Measurements from ENCODE around the gene SLC9A9. TPM values are rescaled to one million over a fixed set of nuclear protein-coding genes. Genes with fewer than 3 reads are reported as not detected.

Gene SLC9A9
- total RNA-seq, 4 donors from 2014 or later: 15.1 to 41.1 (median 20.7) TPM

DNA sequence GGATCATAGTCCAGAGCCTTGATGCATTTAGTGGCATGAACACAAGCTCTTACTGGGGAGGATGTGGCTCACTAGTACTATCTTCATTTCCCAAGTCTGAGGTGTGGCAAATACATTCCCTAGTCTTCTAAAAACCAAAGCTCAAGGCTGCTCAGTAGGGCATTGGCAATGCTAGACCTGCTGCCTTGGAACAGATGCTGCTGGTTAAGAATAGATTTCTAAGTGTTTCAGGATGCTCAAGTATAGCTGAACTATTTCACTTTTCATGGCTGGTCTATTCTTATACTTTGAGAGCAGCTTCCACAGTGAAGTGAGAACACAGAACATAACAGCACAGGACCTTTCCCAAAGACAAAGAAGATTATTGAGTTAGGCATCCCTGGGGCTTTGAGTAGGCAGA is 549.9 kb downstream of the SLC9A9 start:
- TF ChIP-seq, protein P1, sequence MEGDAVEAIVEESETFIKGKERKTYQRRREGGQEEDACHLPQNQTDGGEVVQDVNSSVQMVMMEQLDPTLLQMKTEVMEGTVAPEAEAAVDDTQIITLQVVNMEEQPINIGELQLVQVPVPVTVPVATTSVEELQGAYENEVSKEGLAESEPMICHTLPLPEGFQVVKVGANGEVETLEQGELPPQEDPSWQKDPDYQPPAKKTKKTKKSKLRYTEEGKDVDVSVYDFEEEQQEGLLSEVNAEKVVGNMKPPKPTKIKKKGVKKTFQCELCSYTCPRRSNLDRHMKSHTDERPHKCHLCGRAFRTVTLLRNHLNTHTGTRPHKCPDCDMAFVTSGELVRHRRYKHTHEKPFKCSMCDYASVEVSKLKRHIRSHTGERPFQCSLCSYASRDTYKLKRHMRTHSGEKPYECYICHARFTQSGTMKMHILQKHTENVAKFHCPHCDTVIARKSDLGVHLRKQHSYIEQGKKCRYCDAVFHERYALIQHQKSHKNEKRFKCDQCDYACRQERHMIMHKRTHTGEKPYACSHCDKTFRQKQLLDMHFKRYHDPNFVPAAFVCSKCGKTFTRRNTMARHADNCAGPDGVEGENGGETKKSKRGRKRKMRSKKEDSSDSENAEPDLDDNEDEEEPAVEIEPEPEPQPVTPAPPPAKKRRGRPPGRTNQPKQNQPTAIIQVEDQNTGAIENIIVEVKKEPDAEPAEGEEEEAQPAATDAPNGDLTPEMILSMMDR (IDR thresholded peaks at IDR 0.05; ENCODE audit: low read depth): no peak

DNA sequence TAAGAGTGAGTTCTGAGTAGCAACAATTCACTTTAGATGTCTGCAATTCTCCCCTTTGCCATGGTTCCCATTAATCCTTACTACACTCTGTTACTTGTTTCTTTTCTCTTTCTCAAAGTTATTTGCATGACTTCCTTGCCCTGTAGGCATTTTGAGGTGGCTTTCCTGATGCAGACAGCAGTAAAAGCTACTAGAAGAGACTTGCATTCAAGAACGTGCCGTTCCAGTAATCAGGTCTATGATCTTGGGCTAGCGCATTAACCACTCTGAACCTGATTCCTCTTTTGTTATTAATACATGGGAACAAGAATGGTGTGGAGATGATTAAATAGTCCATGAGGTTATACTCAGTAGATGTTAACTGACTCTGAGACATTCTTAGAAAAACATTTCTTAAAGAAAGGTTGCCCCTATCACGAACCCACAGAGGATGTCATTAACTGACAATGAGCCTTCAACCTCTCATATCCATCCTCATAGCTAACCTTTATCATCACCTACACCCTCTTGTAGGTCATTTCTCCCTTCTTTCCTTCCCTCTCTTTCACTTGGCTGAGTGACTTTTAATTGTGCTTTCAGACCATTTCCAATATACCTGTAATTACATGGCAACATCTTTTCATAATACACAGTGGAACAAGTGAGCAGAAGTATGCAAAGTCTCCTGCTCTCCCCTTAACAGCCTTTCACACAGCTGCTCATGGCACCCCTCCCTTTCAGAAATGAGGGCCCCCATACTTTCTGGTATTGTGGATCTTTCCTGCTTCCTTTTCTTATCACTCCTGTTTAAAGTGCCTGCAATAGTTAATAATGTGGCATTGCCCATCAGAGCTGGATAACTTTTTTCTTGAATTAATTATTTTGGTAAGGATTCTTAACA is 552.8 kb downstream of the SLC9A9 start:
- TF ChIP-seq, protein P1 (IDR thresholded peaks at IDR 0.05; ENCODE audit: low read depth): no peak

DNA sequence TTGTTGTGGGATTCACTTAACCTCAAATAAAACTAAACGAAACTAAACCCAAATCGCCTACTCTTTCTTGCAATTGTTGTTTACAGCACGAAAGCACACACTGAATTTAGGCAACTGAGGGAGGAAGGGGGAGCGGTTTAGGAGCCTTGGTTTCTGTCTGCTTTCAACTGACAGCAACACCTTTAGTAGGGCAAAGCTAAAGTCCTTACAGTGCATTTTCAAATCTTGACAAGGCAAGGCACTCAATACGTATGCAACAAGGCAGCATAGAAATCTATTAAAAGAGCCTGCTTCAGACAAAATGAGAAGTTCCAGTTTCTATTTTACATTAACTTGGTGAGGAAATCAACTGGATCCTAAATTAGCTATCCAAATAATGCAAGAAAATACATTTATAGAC is 554.1 kb downstream of the SLC9A9 start:
- TF ChIP-seq, protein P1 (IDR thresholded peaks at IDR 0.05; ENCODE audit: low read depth): no peak

DNA sequence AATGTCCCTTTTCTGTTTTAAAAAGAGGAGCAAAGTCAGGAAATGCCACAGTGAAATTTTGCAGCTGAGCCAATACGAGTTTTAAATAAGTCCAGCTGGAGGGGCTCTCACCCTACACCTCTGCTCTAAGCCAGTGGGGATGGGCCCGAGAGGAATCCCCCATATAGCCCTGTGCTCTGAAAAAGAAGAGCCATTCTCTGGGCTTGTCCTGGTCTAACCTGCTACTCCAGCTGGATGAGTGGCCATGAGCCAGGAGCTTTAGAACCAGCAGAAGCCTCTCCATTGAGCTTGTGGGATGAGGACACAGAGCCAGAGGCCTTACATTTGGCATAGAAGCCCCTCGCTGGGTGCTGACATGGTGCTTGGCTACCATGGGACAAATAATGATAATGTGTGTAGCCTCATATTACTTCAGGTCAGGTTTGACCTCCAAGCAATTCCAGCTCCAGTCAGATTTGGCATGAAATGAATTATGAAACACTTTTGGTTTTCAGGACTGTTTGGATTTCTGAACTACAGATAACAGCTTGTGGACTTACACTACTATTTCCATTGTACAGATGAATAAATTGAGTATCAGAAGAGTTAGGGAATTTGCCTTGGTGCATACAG is 556.3 kb downstream of the SLC9A9 start:
- TF ChIP-seq, protein P1 (IDR thresholded peaks at IDR 0.05; ENCODE audit: low read depth): no peak

DNA sequence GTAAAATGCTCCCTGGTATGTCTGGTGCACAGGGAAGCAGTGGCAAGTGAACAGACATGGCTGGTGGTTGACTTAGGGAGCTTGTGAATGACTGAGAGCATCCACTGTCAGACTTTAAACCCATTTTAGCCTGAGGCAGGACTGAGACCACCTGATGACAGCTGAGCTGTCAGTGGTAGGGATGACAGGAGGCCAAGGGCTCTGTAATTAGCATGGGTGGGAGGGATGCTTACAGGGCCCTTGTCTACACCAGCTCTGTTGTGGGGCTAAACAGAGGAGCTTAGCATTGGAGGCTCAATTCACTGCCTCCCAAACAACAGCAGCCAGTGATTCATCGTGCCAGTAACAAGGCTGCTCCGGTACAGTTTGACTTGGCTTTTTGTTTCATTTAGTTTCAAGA is 559.3 kb downstream of the SLC9A9 start:
- TF ChIP-seq, protein P1 (IDR thresholded peaks at IDR 0.05; ENCODE audit: low read depth): no peak

DNA sequence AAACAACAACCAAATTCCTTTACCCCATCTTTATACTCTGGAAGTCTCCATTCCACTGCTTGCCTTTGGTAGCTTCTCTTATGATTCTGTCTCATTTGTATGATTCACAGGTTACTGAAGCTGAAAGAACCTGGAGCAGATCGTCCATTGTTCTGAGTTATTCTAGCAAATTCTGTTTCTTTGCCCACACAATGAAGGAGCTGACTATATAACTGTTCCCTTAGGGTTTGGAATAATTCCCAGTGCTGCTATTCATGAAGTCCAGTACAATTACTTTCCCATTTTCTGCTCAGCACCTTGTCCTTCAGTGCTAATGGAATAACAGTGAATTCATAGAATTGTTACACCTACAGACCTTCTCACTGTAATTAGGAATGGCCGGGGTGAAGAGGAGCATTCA is 560.9 kb downstream of the SLC9A9 start:
- TF ChIP-seq, protein P1 (IDR thresholded peaks at IDR 0.05; ENCODE audit: low read depth): no peak

DNA sequence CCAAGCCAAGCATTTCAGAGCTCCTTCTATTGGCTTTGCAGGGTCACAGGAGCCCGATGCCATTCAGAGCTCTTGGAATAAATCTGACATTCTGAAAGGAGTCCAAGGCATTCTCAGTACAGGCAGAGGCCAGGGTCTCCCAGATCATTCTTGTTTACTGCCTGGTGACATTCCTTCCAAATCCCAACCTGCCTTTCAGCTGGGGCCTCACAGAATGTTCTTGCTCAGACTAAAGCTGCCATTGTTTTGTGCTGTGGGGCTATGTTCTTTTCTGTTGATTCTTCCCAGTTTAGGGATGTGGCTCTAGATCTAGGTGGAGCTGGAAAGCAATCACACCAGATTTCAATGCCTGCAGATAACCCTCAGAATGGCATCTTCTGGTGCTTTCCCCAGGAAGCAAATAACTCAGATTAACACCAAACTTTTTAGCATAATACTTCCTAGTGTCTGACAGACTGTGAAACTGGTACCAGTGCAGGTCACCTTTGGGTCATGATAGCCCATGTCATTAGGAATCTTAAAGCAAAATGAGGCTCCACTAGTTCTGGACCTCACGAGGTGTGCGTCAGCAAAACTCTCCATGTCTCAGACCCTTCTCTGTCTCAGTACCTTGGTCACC is 561.8 kb downstream of the SLC9A9 start:
- TF ChIP-seq, protein P1 (IDR thresholded peaks at IDR 0.05; ENCODE audit: low read depth): no peak
